ENCODE data around the gene LOXL3.

GRCh38 chr2:74530239-74531187, 23.2 kb downstream of the LOXL3 start:
- no peak for TF ChIP-seq BCL11A (tag by site-specific recombination; IDR thresholded peaks at IDR 0.05; ENCODE audit: low read depth)
- TF ChIP-seq PRDM1 (tag by site-specific recombination; IDR thresholded peaks at IDR 0.05): no peak
- no peak for TF ChIP-seq TSHZ1 (tag by site-specific recombination; IDR thresholded peaks at IDR 0.05; ENCODE audit: borderline replicate concordance)
